OCI-LY7 (cell line): ENCODE measurements around the gene PLPP3. TPM values are rescaled to one million over a fixed set of nuclear protein-coding genes. Genes with fewer than 3 reads are reported as not detected.

Experiments used
- BruUV-seq: library from RNA; stranded (reverse); fragments of 400-500 nt; replicated peaks from 2 replicates; lab custom pipeline; 2021; lab: Mats Ljungman, UMichigan
- CTCF ChIA-PET: fragments of 300-600 bp; sonication (Branson Sonifier 250); formaldehyde crosslinking; loops from one replicate; lab custom pipeline; 2022; ENCODE audit warnings: antibody characterized with exemption; ENCODE audit not compliant: unreplicated experiment; lab: Charles Lee
- POLR2A ChIA-PET: fragments of 300-600 bp; sonication (Branson Sonifier 250); formaldehyde crosslinking; loops from one replicate; lab custom pipeline; 2022; ENCODE audit warnings: antibody characterized with exemption; lab: Charles Lee
- DNase-seq: peaks from one replicate; pipeline ENCODE4 v3.0.0-alpha.2; 2015; ENCODE audit warnings: low spot score
- H2AFZ ChIP-seq: fragments of 200-600 bp; sonication (generic), shearing (Covaris generic); 2 replicates; pipeline ENCODE4 v1.6.1; 2014; ENCODE audit warnings: mild to moderate bottlenecking, antibody characterized with exemption, low read length, moderate library complexity
- H3K27ac ChIP-seq: fragments of 200-600 bp; sonication (generic); 2 replicates; pipeline ENCODE4 v1.5.1; 2014; ENCODE audit warnings: mixed run types, low read depth, mild to moderate bottlenecking, moderate library complexity, low read length, inconsistent platforms; ENCODE audit not compliant: poor library complexity, severe bottlenecking
- H3K36me3 ChIP-seq: fragments of 200-600 bp; sonication (generic); 2 replicates; pipeline ENCODE4 v1.6.1; 2014; ENCODE audit warnings: mild to moderate bottlenecking, antibody characterized with exemption, low read length, moderate library complexity, mixed read lengths; ENCODE audit not compliant: insufficient read depth
- H3K4me1 ChIP-seq: fragments of 200-600 bp; sonication (generic); 2 replicates; pipeline ENCODE4 v1.5.1; 2014; ENCODE audit warnings: mild to moderate bottlenecking, low read length; ENCODE audit not compliant: insufficient read depth, poor library complexity, severe bottlenecking
- H3K4me2 ChIP-seq: fragments of 200-600 bp; sonication (generic); 2 replicates; pipeline ENCODE4 v1.6.1; 2014; ENCODE audit warnings: mild to moderate bottlenecking, low read length
- H3K4me3 ChIP-seq: fragments of 200-600 bp; sonication (generic); 2 replicates; pipeline ENCODE4 v1.5.1; 2014; ENCODE audit warnings: mild to moderate bottlenecking, low read depth, low read length; ENCODE audit not compliant: poor library complexity, severe bottlenecking
- H3K79me2 ChIP-seq: fragments of 200-600 bp; sonication (generic); 2 replicates; pipeline ENCODE4 v1.6.1; 2016; ENCODE audit warnings: low read depth, mild to moderate bottlenecking, low read length, moderate library complexity, mixed read lengths; ENCODE audit not compliant: insufficient read depth
- H3K9me2 ChIP-seq: fragments of 200-600 bp; sonication (generic); 2 replicates; pipeline ENCODE4 v1.6.1; 2016; ENCODE audit warnings: mild to moderate bottlenecking, low read length, mixed read lengths; ENCODE audit not compliant: insufficient read depth
- H3K9me3 ChIP-seq: fragments of 200-600 bp; sonication (generic); 2 replicates; pipeline ENCODE4 v1.6.1; 2014; ENCODE audit warnings: mild to moderate bottlenecking, mixed run types, low read length, mixed read lengths
- H4K20me1 ChIP-seq: fragments of 200-600 bp; sonication (generic); 2 replicates; pipeline ENCODE4 v1.6.1; 2014; ENCODE audit warnings: mild to moderate bottlenecking, antibody characterized with exemption, low read length, moderate library complexity, mixed read lengths; ENCODE audit not compliant: insufficient read depth
- EZH2phosphoT487 ChIP-seq: fragments of 200-600 bp; sonication (generic); IDR thresholded peaks from 2 replicates; pipeline ENCODE4 v1.6.1; 2018; ENCODE audit warnings: low read depth, borderline replicate concordance, mild to moderate bottlenecking, mixed run types, antibody characterized with exemption, low read length, moderate library complexity, mixed read lengths
- intact Hi-C: fragments of 100-400 bp; cut with micrococcal nuclease; formaldehyde crosslinking; loops from one replicate; pipeline ENCODE4 v1.10.0; 2022; ENCODE audit not compliant: unreplicated experiment
- total RNA-seq, 2 experiments: library from RNA; depleted of rRNA in 1 of 2; stranded (reverse); fragments of >200 nt in 1 of 2; shearing (Covaris generic) in 1 of 2; gene quantifications; 2 replicates each; pipeline ENCODE4 v1.2.3, GENCODE V29; 2014 to 2022
- TF ChIP-seq, protein P1 (sequence below): fragments of 200-600 bp; sonication (generic); conservative IDR thresholded peaks from 2 replicates; pipeline ENCODE4 v1.5.1; 2014; ENCODE audit warnings: mild to moderate bottlenecking, antibody characterized with exemption, low read length, moderate library complexity, mixed read lengths

PLPP3 gene
- total RNA-seq, 2 experiments from 2014 or later = 0.92 to 1.7 TPM

DNA sequence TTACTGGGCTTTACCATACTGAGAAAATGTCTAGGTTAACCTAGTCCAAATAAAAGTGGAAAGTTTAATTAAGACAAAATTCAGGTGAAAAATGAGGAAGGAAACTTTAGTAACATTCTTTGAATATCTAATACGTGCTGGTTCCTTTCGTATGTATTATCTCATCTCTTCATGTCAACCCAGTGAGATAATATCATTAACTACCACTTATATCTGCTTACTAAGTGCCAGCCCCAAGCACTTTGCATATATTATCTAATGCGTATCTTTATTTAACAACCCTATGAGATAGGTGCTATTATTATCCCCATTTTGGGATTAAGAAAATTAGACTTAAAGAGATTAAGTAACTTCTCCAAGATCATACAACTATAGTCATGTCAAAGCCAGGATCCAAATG is 12.5 kb upstream of the PLPP3 start:
- Histone ChIP-seq H3K79me2 (no peaks in the 10 kb centered on the region), H3K9me3 (no peaks in the 10 kb centered on the region), H3K27ac (no peak overlapping the region), H2AFZ (no peak overlapping the region), H3K36me3 (no peaks in the 10 kb centered on the region), H3K4me3 (no peak overlapping the region), H3K9me2 (no peaks in the 10 kb centered on the region), H3K4me2 (no peak overlapping the region), H4K20me1 (no peaks in the 10 kb centered on the region), H3K4me1 (no peaks in the 10 kb centered on the region)
- POLR2A ChIA-PET = interaction anchor here (0.6 kb wide), 1 partner anchor 451 kb away, joined by 4 read pairs; no protein-coding TSS in a partner anchor
- CTCF ChIA-PET = no interaction called here
- no peak for DNase-seq
- BruUV-seq = no TSS peak
- TF ChIP-seq, protein P1, sequence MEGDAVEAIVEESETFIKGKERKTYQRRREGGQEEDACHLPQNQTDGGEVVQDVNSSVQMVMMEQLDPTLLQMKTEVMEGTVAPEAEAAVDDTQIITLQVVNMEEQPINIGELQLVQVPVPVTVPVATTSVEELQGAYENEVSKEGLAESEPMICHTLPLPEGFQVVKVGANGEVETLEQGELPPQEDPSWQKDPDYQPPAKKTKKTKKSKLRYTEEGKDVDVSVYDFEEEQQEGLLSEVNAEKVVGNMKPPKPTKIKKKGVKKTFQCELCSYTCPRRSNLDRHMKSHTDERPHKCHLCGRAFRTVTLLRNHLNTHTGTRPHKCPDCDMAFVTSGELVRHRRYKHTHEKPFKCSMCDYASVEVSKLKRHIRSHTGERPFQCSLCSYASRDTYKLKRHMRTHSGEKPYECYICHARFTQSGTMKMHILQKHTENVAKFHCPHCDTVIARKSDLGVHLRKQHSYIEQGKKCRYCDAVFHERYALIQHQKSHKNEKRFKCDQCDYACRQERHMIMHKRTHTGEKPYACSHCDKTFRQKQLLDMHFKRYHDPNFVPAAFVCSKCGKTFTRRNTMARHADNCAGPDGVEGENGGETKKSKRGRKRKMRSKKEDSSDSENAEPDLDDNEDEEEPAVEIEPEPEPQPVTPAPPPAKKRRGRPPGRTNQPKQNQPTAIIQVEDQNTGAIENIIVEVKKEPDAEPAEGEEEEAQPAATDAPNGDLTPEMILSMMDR = no peak
- no peak for TF ChIP-seq EZH2phosphoT487
- intact Hi-C loops = no loop called here

DNA sequence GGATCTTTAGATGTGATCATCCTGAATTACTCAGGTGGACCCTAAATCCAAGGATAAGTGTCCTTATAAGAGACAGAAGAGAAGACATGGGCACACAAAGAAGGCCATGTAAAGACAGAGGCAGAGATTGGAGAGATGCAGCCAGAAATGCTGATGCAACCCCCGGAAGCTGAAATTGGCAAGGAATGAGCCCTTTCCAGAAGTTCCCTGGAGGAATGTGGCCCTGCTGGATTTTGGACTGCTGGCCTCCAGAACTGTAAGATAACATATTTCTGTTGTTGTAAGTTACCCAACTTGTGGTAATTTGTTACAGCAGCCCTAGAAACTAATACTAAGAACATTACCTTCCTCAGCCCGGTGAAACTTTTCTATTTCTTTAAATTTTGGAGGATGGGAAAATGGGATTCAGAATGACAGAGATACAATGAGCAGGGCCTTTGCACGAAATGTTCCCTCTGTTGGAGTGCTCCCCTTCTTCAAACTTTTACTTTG is 11.2 kb upstream of the PLPP3 start:
- no peaks in the 10 kb centered on the region for H3K79me2 ChIP-seq
- ChIA-PET CTCF (no interaction called here), POLR2A (no interaction called here)
- intact Hi-C loops = no loop called here
- H3K9me2 ChIP-seq = no peaks in the 10 kb centered on the region
- no peak overlapping the region for H3K4me3 ChIP-seq
- DNase-seq = no peak
- TF ChIP-seq EZH2phosphoT487 = no peak
- TF ChIP-seq, protein P1 = no peak
- H3K9me3 ChIP-seq = no peaks in the 10 kb centered on the region
- H3K4me1 ChIP-seq = no peaks in the 10 kb centered on the region
- no TSS peak for BruUV-seq
- H4K20me1 ChIP-seq = no peaks in the 10 kb centered on the region
- H3K4me2 ChIP-seq = no peak overlapping the region
- no peak overlapping the region for H3K27ac ChIP-seq
- no peaks in the 10 kb centered on the region for H3K36me3 ChIP-seq
- no peak overlapping the region for H2AFZ ChIP-seq

DNA sequence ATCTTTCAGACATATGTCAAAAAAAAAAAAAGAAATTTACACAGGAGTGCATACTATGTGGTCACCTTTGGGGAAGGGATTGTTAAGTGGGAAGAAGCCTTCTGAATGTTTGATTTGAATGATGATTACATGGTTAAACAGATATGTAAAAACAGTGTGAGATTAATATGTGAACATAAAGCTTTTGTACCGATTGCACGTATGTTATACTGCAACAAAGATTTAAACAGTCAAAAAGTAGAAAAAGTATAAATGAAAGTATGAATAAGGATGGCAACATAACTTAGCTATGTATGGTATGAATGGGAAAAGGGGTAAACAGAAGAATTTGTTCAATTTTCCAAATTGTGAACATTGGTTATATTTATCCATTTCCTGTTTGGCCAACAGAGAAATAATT is 10.0 kb upstream of the PLPP3 start:
- H4K20me1 ChIP-seq = no peaks in the 10 kb centered on the region
- no peaks in the 10 kb centered on the region for H3K36me3 ChIP-seq
- DNase-seq = no peak
- H3K9me2 ChIP-seq = no peaks in the 10 kb centered on the region
- BruUV-seq = no TSS peak
- ChIA-PET CTCF (no interaction called here), POLR2A (no interaction called here)
- H2AFZ ChIP-seq = no peak overlapping the region
- TF ChIP-seq, protein P1 = no peak
- no peak overlapping the region for H3K4me2 ChIP-seq
- no peak overlapping the region for H3K4me3 ChIP-seq
- H3K9me3 ChIP-seq = no peaks in the 10 kb centered on the region
- H3K4me1 ChIP-seq = no peaks in the 10 kb centered on the region
- intact Hi-C loops = loop anchor here (5.0 to 10.0 kb wide), 3 partner anchors 305 to 1212 kb away; no protein-coding TSS in a partner anchor
- H3K79me2 ChIP-seq = no peaks in the 10 kb centered on the region
- no peak overlapping the region for H3K27ac ChIP-seq
